GM21528 (cell line): ENCODE results near the gene LAMP2.
"Not testable (repeated sequence)": the region's sequence is repeated elsewhere in the genome, so short reads cannot be mapped to it uniquely, and the experiment has no call there.

Experiments used
- ATAC-seq: cut with Tn5 transposase; IDR thresholded peaks from one replicate; pipeline ENCODE4 v1.9.1; 2021; ENCODE audit warnings: mild to moderate bottlenecking, moderate library complexity; ENCODE audit not compliant: unreplicated experiment, low FRiP score

The LAMP2 gene

GRCh38 chrX:120468825-120469525, at the start of gene LAMP2:
Gene LAMP2 (minus strand): TSS chrX:120469296. CDS start chrX:120469169, 127 bp downstream.
- ATAC-seq: peak; percentile 93

GRCh38 chrX:120517936-120518335, 48.8 kb upstream of the LAMP2 start:
- ATAC-seq: no peak

- no peak for ATAC-seq
These were observed 45.1 kb upstream of the LAMP2 start for GRCh38 chrX:120514236-120514635.

- no peak for ATAC-seq
These were observed 43.5 kb upstream of the LAMP2 start for GRCh38 chrX:120512627-120513026.

- no peak for ATAC-seq
These were observed 43.1 kb upstream of the LAMP2 start for GRCh38 chrX:120512222-120512621.

- no peak for ATAC-seq
These were observed 35.5 kb upstream of the LAMP2 start for GRCh38 chrX:120504569-120504968.

- no peak for ATAC-seq
These were observed 30.4 kb upstream of the LAMP2 start for GRCh38 chrX:120499301-120500072.

- ATAC-seq: not testable (repeated sequence)
These were observed 21.0 kb upstream of the LAMP2 start for GRCh38 chrX:120490119-120490518.

- ATAC-seq: no peak
These were observed 17.7 kb upstream of the LAMP2 start for GRCh38 chrX:120486786-120487185.

- peak; percentile 87 for ATAC-seq
These were observed 16.8 kb upstream of the LAMP2 start for GRCh38 chrX:120485638-120486520.

- no peak for ATAC-seq
These were observed 16.2 kb upstream of the LAMP2 start for GRCh38 chrX:120485315-120485637.

GRCh38 chrX:120477453-120477852, 8.4 kb upstream of the LAMP2 start:
- ATAC-seq: no peak

- no peak for ATAC-seq
These were observed 7.6 kb upstream of the LAMP2 start for GRCh38 chrX:120476714-120477113.

- ATAC-seq: not testable (repeated sequence)
These were observed 6.4 kb upstream of the LAMP2 start for GRCh38 chrX:120475447-120475846.

- ATAC-seq: no peak
These were observed 5.0 kb upstream of the LAMP2 start for GRCh38 chrX:120474085-120474484.

GRCh38 chrX:120469657-120470056, 561 bp upstream of the LAMP2 start:
- ATAC-seq: not testable (repeated sequence)

- ATAC-seq: no peak
These were observed 644 bp downstream of the LAMP2 start for GRCh38 chrX:120468479-120468824.

- ATAC-seq: no peak
These were observed 1.0 kb downstream of the LAMP2 start for GRCh38 chrX:120468071-120468470.

GRCh38 chrX:120464411-120464810, 4.7 kb downstream of the LAMP2 start:
- no peak for ATAC-seq

- ATAC-seq: no peak
These were observed 5.9 kb downstream of the LAMP2 start for GRCh38 chrX:120463241-120463640.

GRCh38 chrX:120462370-120462769, 6.7 kb downstream of the LAMP2 start:
- ATAC-seq: no peak
